Astrocyte (in vitro differentiated cells and primary cell): ENCODE data around the gene GPBP1. TPM values are rescaled to one million over a fixed set of nuclear protein-coding genes. Genes with fewer than 3 reads are reported as not detected.

Experiments
- DNase-seq: peaks from one replicate; pipeline ENCODE4 v3.0.0-alpha.2; 2010; ENCODE audit warnings: low read depth
- FAIRE-seq: peaks from 2 replicates; lab custom pipeline; 2011; peaks lifted over from hg19 to GRCh38; lab: Jason Lieb, UNC
- H2AFZ ChIP-seq: 2 replicates; pipeline ENCODE4 v1.6.0; 2012; ENCODE audit warnings: low read depth, low read length, inconsistent platforms
- H3K27ac ChIP-seq: 2 replicates; pipeline ENCODE4 v1.5.1; 2011; ENCODE audit warnings: low read depth, low read length, inconsistent platforms
- H3K27me3 ChIP-seq: 2 replicates; pipeline ENCODE4 v1.6.0; 2011; ENCODE audit warnings: low read length, inconsistent platforms; ENCODE audit not compliant: insufficient read depth
- H3K36me3 ChIP-seq: 2 replicates; pipeline ENCODE4 v1.5.1; 2011; ENCODE audit warnings: low read length, inconsistent platforms; ENCODE audit not compliant: insufficient read depth
- H3K4me1 ChIP-seq: 2 replicates; pipeline ENCODE4 v1.5.1; 2011; ENCODE audit warnings: low read length, inconsistent platforms; ENCODE audit not compliant: insufficient read depth
- H3K4me2 ChIP-seq: 2 replicates; pipeline ENCODE4 v1.6.0; 2012; ENCODE audit warnings: low read length, inconsistent platforms
- H3K4me3 ChIP-seq: 2 replicates; pipeline ENCODE4 v1.5.1; 2011; ENCODE audit warnings: low read depth, mild to moderate bottlenecking, low read length, inconsistent platforms; ENCODE audit not compliant: insufficient read depth
- H3K79me2 ChIP-seq: 2 replicates; pipeline ENCODE4 v1.6.0; 2012; ENCODE audit warnings: mild to moderate bottlenecking, low read length, inconsistent platforms; ENCODE audit not compliant: insufficient read depth
- H3K9ac ChIP-seq: 2 replicates; pipeline ENCODE4 v1.6.0; 2012; ENCODE audit warnings: mild to moderate bottlenecking, low read length, inconsistent platforms
- H3K9me3 ChIP-seq: 2 replicates; pipeline ENCODE4 v1.5.1; 2012; ENCODE audit warnings: low read depth, mild to moderate bottlenecking, low read length, inconsistent platforms; ENCODE audit not compliant: insufficient read depth
- H4K20me1 ChIP-seq: 2 replicates; pipeline ENCODE4 v1.6.0; 2012; ENCODE audit warnings: low read length, inconsistent platforms; ENCODE audit not compliant: insufficient read depth
- H3K27ac Mint-ChIP-seq: one replicate; pipeline ENCODE4 v1.8.0; 2021; ENCODE audit warnings: mild to moderate bottlenecking, mixed read lengths; ENCODE audit not compliant: unreplicated experiment
- H3K27me3 Mint-ChIP-seq: one replicate; pipeline ENCODE4 v1.8.0; 2021; ENCODE audit warnings: low read depth, mixed read lengths; ENCODE audit not compliant: unreplicated experiment
- H3K36me3 Mint-ChIP-seq: one replicate; pipeline ENCODE4 v1.8.0; 2021; ENCODE audit warnings: low read depth, mixed read lengths; ENCODE audit not compliant: unreplicated experiment
- H3K4me1 Mint-ChIP-seq: one replicate; pipeline ENCODE4 v1.8.0; 2021; ENCODE audit warnings: low read depth, mixed read lengths; ENCODE audit not compliant: unreplicated experiment
- H3K4me3 Mint-ChIP-seq: one replicate; pipeline ENCODE4 v1.8.0; 2021; ENCODE audit warnings: mild to moderate bottlenecking, moderate library complexity, mixed read lengths; ENCODE audit not compliant: unreplicated experiment
- H3K9me3 Mint-ChIP-seq: one replicate; pipeline ENCODE4 v1.8.0; 2021; ENCODE audit warnings: mild to moderate bottlenecking, mixed read lengths; ENCODE audit not compliant: unreplicated experiment
- EZH2 ChIP-seq: IDR thresholded peaks from 2 replicates; pipeline ENCODE4 v1.6.1; 2012; ENCODE audit warnings: mild to moderate bottlenecking, low read length, inconsistent platforms; ENCODE audit not compliant: insufficient read depth
- total RNA-seq: library from RNA; stranded (reverse); gene quantifications from 2 replicates; pipeline ENCODE4 v1.2.1, GENCODE V29; 2021
- TF ChIP-seq, protein P1 (sequence below): IDR thresholded peaks from 2 replicates; pipeline ENCODE4 v1.5.1; 2011; ENCODE audit warnings: low read depth, mild to moderate bottlenecking, inconsistent platforms, low read length, moderate library complexity; ENCODE audit not compliant: insufficient read depth

The GPBP1 gene
- total RNA-seq, 1 donor from 2014 or later, result 59.8 TPM

DNA sequence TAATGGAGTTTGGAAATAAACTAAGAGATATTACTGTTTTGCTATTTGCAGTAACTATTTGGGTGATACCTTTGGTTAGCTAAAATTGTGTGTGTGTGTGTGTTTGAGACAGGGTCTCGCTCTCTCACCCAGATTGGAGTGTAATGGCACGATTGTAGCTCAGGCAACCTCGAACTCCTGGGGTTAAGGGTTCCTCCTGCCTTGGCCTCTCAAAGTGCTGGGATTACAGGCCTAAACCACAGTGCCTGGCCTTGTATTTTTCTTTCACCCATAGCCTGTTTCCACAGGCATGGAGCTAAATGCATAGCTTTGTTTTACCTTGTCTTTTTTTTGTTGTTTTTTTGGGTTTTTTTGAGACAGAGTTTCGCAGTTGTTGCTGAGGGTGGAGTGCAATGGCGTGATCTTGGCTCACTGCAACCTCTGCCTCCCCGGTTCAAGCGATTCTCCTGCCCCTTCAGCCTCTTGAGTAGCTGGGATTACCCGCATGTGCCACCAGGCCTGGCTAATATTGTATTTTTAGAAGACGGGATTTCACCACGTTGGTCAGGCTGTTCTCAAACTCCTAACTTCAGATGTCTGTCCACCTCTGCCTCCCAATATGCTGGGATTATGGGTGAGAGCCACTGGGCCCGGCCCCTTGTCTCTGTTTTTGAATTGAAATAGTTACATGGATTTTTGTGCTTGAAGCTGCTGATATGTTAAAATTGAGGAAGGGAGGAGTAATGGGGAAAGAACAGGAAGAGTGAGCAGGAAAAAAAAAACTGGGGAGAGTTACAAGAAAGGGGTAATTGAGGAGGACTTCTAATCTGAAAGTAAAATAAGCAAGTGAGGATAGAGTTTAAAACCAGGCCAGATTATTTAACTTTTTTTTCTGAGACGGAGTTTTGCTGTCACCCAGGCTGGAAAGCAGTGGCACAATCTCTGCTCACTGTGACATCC, 5.7 kb downstream of the GPBP1 start:
- H3K27me3 Mint-ChIP-seq, result no peaks in the 10 kb centered on the region
- H3K9me3 Mint-ChIP-seq, result peaks cover 2% of the 10 kb centered on the region
- H3K9me3 ChIP-seq, result peaks cover 2% of the 10 kb centered on the region
- peaks cover 31% of the 10 kb centered on the region for H3K4me1 ChIP-seq
- no peak for DNase-seq
- no peak overlapping the region for H3K27ac Mint-ChIP-seq
- H3K4me3 ChIP-seq, result peak overlapping the region; percentile 6
- H3K27ac ChIP-seq, result no peak overlapping the region
- H2AFZ ChIP-seq, result no peak overlapping the region
- no peak for FAIRE-seq
- H3K4me3 Mint-ChIP-seq, result peak overlapping the region; percentile 95
- H3K4me1 Mint-ChIP-seq, result peaks cover 16% of the 10 kb centered on the region
- H3K4me2 ChIP-seq, result peak overlapping the region; percentile 97
- no peaks in the 10 kb centered on the region for H3K27me3 ChIP-seq
- peaks cover 100% of the 10 kb centered on the region for H3K79me2 ChIP-seq
- H4K20me1 ChIP-seq, result peaks cover 89% of the 10 kb centered on the region
- TF ChIP-seq EZH2, result no peak
- TF ChIP-seq, protein P1, sequence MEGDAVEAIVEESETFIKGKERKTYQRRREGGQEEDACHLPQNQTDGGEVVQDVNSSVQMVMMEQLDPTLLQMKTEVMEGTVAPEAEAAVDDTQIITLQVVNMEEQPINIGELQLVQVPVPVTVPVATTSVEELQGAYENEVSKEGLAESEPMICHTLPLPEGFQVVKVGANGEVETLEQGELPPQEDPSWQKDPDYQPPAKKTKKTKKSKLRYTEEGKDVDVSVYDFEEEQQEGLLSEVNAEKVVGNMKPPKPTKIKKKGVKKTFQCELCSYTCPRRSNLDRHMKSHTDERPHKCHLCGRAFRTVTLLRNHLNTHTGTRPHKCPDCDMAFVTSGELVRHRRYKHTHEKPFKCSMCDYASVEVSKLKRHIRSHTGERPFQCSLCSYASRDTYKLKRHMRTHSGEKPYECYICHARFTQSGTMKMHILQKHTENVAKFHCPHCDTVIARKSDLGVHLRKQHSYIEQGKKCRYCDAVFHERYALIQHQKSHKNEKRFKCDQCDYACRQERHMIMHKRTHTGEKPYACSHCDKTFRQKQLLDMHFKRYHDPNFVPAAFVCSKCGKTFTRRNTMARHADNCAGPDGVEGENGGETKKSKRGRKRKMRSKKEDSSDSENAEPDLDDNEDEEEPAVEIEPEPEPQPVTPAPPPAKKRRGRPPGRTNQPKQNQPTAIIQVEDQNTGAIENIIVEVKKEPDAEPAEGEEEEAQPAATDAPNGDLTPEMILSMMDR, result no peak
- peak overlapping the region; percentile 11 for H3K9ac ChIP-seq
- H3K36me3 Mint-ChIP-seq, result peaks cover 18% of the 10 kb centered on the region
- no peaks in the 10 kb centered on the region for H3K36me3 ChIP-seq

DNA sequence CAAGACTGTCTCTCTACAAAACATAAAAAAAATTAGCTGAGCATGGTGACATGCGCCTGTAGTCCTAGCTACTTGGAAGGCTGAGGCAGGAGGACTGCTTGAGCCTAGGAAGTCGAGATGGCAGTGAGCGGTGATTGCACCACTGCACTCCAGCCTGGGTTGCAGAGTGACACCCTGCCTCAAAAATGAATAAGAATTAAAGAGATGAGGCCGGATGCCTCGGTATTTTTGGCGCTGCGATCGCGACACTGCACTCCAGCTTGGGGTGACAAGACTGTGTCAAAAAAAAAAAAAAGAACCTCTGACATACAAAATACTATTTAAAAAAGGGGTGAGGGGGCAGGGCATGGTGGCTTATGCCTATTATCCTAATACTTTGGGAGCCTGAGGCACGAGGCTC, 7.3 kb downstream of the GPBP1 start:
- H3K4me1 ChIP-seq, result peaks cover 19% of the 10 kb centered on the region
- Mint-ChIP-seq H3K27me3 (no peaks in the 10 kb centered on the region), H3K4me3 (no peak overlapping the region), H3K27ac (no peak overlapping the region), H3K9me3 (peaks cover 2% of the 10 kb centered on the region), H3K4me1 (peaks cover 16% of the 10 kb centered on the region), H3K36me3 (peaks cover 18% of the 10 kb centered on the region)
- H3K79me2 ChIP-seq, result peaks cover 100% of the 10 kb centered on the region
- no peaks in the 10 kb centered on the region for H3K27me3 ChIP-seq
- H3K4me2 ChIP-seq, result no peak overlapping the region
- H4K20me1 ChIP-seq, result peaks cover 90% of the 10 kb centered on the region
- H3K9me3 ChIP-seq, result peaks cover 2% of the 10 kb centered on the region
- no peak for DNase-seq
- no peak overlapping the region for H3K4me3 ChIP-seq
- H3K27ac ChIP-seq, result no peak overlapping the region
- no peaks in the 10 kb centered on the region for H3K36me3 ChIP-seq
- H2AFZ ChIP-seq, result no peak overlapping the region
- no peak for FAIRE-seq
- TF ChIP-seq, protein P1, result no peak
- no peak for TF ChIP-seq EZH2
- H3K9ac ChIP-seq, result no peak overlapping the region

DNA sequence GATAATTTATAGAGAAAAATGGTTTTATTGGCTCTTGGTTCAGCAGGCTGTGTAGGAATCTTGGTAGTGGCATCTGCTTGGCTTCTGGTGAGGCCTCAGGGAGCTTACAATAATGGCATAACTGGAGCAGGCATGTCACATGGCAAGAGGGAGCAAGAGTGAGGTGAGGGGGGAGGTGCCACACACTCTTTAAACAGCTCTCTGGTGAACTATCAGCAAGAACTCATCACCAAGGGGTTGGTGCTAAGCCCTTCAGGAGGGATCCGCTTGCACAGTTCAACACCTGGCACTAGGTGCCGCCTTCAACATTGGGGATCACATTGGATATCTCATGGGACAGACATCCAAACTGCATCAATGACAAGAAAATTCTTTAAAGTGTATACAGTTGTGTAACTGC, 10.5 kb downstream of the GPBP1 start:
- Mint-ChIP-seq H3K36me3 (peaks cover 13% of the 10 kb centered on the region), H3K27me3 (no peaks in the 10 kb centered on the region), H3K27ac (no peak overlapping the region), H3K4me3 (peak overlapping the region; percentile 45), H3K4me1 (peaks cover 11% of the 10 kb centered on the region), H3K9me3 (peaks cover 2% of the 10 kb centered on the region)
- Histone ChIP-seq H3K27ac (no peak overlapping the region), H3K4me3 (no peak overlapping the region), H4K20me1 (peaks cover 92% of the 10 kb centered on the region), H3K4me2 (no peak overlapping the region), H3K4me1 (peaks cover 6% of the 10 kb centered on the region), H3K9me3 (peaks cover 2% of the 10 kb centered on the region), H3K79me2 (peaks cover 100% of the 10 kb centered on the region), H3K27me3 (no peaks in the 10 kb centered on the region), H2AFZ (no peak overlapping the region), H3K9ac (no peak overlapping the region), H3K36me3 (no peaks in the 10 kb centered on the region)
- no peak for DNase-seq
- TF ChIP-seq EZH2, result no peak
- TF ChIP-seq, protein P1, result no peak
- no peak for FAIRE-seq
